Thoracic aorta (tissue), 2 donors: ENCODE measurements around the gene PCDH9. TPM values are rescaled to one million over a fixed set of nuclear protein-coding genes. Genes with fewer than 3 reads are reported as not detected.

Experiments used
- ATAC-seq: fragments of 150-250 bp; one replicate; pipeline ENCODE4 v1.8.0; 2017; ENCODE audit warnings: low read depth; ENCODE audit not compliant: insufficient number of reproducible peaks, low FRiP score
- DNase-seq: peaks from one replicate; pipeline ENCODE4 v3.0.0-alpha.2; 2020; ENCODE audit warnings: low spot score
- H3K27ac ChIP-seq, 2 donors: fragments of 200-600 bp; sonication (generic); 1 replicate in 1 of 2; 2 replicates in 1 of 2; pipeline ENCODE4 v1.5.1; 2016; ENCODE audit warnings: mild to moderate bottlenecking in 2 of 2, moderate library complexity in 2 of 2
- H3K27me3 ChIP-seq: fragments of 200-600 bp; sonication (generic); replicated peaks from 2 replicates; pipeline ENCODE4 v1.6.0; 2016; ENCODE audit warnings: mild to moderate bottlenecking; ENCODE audit not compliant: insufficient read depth
- H3K36me3 ChIP-seq: fragments of 200-600 bp; sonication (generic); one replicate; pipeline ENCODE4 v1.5.1; 2016
- H3K4me1 ChIP-seq, 2 donors: fragments of 200-600 bp; sonication (generic); 1 replicate in 1 of 2; 2 replicates in 1 of 2; pipeline versions ENCODE4 v1.5.1 to v1.6.0; 2016; ENCODE audit warnings: low read depth in 2 of 2, mild to moderate bottlenecking in 1 of 2; ENCODE audit not compliant: control insufficient read depth in 1 of 2
- H3K4me3 ChIP-seq: fragments of 200-600 bp; sonication (generic); 2 replicates; pipeline ENCODE4 v1.5.1; 2016; ENCODE audit warnings: mild to moderate bottlenecking
- H3K9me3 ChIP-seq: fragments of 200-600 bp; sonication (generic); 2 replicates; pipeline ENCODE4 v1.5.1; 2016
- total RNA-seq, 2 donors: library from RNA; depleted of rRNA; stranded (reverse); fragments of >200 nt; gene quantifications; one replicate each; pipeline versions ENCODE4 v1.1.0 to v1.2.3, GENCODE V29; 2016
- TF ChIP-seq, protein P1 (sequence below): fragments of 200-600 bp; sonication (generic); IDR thresholded peaks from one replicate; pipeline ENCODE4 v1.5.1; 2019; ENCODE audit warnings: antibody characterized with exemption

Gene PCDH9, protein sequence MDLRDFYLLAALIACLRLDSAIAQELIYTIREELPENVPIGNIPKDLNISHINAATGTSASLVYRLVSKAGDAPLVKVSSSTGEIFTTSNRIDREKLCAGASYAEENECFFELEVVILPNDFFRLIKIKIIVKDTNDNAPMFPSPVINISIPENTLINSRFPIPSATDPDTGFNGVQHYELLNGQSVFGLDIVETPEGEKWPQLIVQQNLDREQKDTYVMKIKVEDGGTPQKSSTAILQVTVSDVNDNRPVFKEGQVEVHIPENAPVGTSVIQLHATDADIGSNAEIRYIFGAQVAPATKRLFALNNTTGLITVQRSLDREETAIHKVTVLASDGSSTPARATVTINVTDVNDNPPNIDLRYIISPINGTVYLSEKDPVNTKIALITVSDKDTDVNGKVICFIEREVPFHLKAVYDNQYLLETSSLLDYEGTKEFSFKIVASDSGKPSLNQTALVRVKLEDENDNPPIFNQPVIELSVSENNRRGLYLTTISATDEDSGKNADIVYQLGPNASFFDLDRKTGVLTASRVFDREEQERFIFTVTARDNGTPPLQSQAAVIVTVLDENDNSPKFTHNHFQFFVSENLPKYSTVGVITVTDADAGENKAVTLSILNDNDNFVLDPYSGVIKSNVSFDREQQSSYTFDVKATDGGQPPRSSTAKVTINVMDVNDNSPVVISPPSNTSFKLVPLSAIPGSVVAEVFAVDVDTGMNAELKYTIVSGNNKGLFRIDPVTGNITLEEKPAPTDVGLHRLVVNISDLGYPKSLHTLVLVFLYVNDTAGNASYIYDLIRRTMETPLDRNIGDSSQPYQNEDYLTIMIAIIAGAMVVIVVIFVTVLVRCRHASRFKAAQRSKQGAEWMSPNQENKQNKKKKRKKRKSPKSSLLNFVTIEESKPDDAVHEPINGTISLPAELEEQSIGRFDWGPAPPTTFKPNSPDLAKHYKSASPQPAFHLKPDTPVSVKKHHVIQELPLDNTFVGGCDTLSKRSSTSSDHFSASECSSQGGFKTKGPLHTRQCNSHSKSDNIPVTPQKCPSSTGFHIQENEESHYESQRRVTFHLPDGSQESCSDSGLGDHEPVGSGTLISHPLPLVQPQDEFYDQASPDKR (N-terminal part only)
- 10 to 100 TPM; 12.3 to 15.3 TPM for total RNA-seq

DNA sequence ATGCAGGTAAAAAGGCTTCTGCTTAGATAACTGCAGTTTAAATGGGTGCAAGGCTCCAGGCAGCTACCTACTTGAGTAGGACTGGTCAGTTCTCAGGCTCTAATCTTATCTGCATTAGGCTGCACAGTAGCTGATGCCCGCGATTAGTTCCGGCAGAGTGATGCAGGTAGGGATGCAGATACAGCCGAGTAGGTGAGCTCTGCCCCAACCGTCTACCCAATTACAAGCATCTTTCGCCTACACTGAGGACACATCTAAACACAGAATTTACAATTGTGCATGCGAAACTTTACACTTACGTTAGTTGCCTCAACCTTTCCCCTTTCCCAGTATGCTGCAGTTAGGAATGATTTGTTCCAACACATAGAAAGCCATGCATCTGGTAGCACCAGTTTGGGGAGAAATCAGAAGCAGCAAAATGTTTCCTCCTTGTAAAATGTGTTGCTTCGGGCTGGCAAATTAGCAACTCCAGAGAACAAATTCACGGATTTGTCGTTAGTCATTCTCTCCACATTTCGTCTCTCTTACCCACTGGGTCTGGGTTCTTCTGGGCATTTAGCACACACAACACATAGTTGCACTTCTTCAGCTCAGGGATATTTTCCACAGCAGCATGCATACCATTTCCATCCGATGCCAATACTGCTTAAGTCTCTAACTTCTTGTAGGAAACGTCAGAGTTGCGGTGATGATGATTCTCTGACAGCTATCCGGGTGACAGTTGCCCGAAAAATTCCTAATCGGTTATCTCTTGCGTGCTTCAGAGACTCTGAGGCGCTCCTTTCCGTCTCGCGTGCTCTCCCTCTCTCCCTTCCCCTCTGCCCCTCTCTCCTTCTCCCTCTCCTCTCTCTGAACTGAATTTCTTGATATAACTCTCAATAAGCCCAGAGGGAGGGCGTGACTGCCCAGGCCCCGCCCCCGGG lies at the start of gene PCDH9:
Gene PCDH9, minus strand, starts transcription at position 856 of the 923 bp plus-strand sequence. CDS start 1,896 bp downstream, outside the sequence.
- Histone ChIP-seq H3K4me3 (peak within 1 kb of the TSS; percentile 92), H3K4me1 (peaks cover 5 to 23% of the 10 kb centered on the region in 2 donors), H3K27ac (peak within 1 kb of the TSS; percentile 91 to 93), H3K27me3 (no peaks in the 10 kb centered on the region), H3K9me3 (no peaks in the 10 kb centered on the region), H3K36me3 (no peaks in the 10 kb centered on the region)
- no peak for ATAC-seq
- DNase-seq, result no peak
- TF ChIP-seq, protein P1, sequence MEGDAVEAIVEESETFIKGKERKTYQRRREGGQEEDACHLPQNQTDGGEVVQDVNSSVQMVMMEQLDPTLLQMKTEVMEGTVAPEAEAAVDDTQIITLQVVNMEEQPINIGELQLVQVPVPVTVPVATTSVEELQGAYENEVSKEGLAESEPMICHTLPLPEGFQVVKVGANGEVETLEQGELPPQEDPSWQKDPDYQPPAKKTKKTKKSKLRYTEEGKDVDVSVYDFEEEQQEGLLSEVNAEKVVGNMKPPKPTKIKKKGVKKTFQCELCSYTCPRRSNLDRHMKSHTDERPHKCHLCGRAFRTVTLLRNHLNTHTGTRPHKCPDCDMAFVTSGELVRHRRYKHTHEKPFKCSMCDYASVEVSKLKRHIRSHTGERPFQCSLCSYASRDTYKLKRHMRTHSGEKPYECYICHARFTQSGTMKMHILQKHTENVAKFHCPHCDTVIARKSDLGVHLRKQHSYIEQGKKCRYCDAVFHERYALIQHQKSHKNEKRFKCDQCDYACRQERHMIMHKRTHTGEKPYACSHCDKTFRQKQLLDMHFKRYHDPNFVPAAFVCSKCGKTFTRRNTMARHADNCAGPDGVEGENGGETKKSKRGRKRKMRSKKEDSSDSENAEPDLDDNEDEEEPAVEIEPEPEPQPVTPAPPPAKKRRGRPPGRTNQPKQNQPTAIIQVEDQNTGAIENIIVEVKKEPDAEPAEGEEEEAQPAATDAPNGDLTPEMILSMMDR, result no peak

DNA sequence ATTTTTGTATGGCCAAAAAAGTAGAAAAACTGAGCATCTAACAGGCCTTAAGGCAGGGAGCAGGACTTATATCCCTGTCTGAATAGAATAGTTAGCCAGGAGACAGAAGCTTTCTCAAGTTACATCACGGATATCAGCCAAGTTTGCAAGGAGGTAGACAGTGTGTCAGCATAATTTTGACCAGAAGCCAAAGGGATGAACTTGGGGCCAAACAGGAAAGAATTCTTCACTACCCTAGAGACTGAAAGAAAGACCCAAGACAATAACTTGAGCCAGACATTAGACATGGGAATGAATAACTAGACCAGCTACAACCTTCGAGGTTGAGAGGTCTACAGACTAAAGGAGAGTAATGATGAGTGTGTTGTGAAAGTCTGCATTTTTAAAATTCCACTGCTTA lies 48.1 kb upstream of the PCDH9 start:
- Histone ChIP-seq H3K9me3 (no peaks in the 10 kb centered on the region), H3K36me3 (no peaks in the 10 kb centered on the region), H3K27me3 (no peaks in the 10 kb centered on the region), H3K4me1 (no peaks in the 10 kb centered on the region), H3K4me3 (no peak overlapping the region), H3K27ac (no peak overlapping the region)
- TF ChIP-seq, protein P1, result no peak
- no peak for ATAC-seq
- DNase-seq, result no peak

DNA sequence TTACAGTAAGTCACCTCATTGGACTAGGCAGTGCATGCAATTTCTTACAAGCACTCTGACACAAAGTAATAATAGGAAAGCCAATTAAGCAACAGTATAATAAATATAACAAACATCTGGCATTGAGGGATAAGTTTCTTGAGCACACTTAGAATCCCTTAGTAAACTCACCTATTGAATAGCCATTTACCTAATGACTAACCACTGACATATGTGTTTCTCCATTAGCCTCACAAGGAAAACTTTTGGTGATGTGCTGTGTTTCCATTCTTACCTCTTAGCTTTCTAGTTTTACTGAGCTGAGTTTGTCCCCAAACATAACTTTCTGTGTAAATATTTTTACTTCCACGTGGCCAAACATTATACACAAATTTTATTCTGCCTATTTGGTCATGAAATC lies 47.4 kb upstream of the PCDH9 start:
- Histone ChIP-seq H3K27ac (no peak overlapping the region), H3K4me1 (no peaks in the 10 kb centered on the region), H3K4me3 (no peak overlapping the region), H3K36me3 (no peaks in the 10 kb centered on the region), H3K27me3 (no peaks in the 10 kb centered on the region), H3K9me3 (no peaks in the 10 kb centered on the region)
- TF ChIP-seq, protein P1, result no peak
- no peak for ATAC-seq
- DNase-seq, result no peak

GRCh38 chr13:67275351-67275960 lies 45.3 kb upstream of the PCDH9 start:
- Histone ChIP-seq H3K27ac (no peak overlapping the region), H3K27me3 (no peaks in the 10 kb centered on the region), H3K36me3 (no peaks in the 10 kb centered on the region), H3K4me3 (no peak overlapping the region), H3K4me1 (no peaks in the 10 kb centered on the region), H3K9me3 (no peaks in the 10 kb centered on the region)
- ATAC-seq (no peak), DNase-seq (no peak)
- TF ChIP-seq, protein P1, result no peak
